Smooth muscle cell of the brain vasculature (primary cell): ENCODE results near the gene SDK1.

Source experiments
- DNase-seq: peaks from one replicate; pipeline ENCODE4 v3.0.0-alpha.2; 2012; ENCODE audit warnings: low read depth, low spot score

Gene SDK1

DNA sequence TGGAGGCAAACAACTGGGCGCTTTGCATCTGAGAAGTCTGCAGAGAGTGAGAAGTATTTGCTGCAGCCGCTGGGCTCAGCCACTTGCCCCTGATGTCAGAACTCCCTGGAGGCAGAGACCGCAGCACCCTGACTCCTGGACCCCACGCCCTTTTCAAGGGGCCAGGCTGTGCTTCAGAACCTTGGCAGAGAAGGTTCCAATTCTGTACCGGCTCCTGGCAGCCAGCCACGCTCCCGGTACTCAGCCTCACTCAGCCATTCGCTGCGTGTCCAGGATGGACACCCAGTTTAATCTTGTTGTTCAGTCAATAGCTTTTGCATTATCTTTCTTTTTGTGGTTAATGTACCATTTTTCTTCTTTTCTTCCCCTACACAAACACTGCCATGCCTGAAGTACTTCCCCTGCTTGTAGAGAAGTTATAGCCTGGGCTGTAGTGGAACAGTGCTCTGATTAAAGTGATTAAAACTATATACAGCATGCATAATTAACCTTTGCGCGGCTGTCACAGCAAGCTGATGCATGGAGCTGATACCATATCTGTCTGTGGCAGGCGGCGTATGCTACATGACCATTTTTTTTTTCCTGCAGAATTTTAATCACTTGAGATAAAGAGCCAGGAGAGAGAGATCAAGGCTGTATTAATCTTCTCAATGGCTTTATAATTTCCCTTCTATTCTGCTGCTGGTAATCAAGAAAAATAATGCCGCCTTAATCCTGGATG lies 578.5 kb downstream of the SDK1 start:
- DNase-seq: no peak

DNA sequence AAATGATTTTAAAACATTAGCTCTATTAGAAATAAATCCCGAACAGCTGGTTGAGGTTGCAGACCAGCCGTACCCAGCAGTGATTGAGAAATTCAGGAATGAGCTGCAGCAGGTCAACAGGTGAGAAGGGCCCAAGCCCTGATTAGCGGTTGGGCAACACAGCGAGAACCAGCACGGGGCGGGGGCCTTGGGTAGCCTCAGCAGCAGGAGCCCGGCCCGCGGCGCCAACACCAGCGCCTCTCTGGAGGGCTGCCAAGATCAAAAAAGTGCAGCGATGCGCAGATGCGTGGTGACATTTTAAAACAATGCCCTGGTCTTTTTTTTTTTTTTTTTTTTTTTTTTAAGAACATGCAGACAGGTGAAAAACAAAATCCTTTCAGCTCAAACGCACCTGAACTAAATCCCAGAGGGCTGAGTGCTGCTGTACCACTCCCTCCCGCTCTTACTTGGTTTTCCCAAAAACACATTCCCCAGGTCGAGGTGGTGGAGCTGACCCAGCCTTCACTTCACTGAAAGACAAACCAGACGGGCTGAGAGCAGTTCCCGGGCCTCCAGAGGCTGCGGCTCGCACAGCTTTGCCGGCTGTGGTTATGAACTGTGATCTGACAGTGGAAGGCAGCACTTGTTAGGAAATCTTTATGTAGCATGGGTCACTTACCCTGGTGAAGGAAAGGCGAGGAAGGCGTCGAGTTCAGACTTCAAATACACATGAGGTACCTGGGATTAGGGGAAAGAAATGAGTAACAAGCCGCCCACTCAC lies 579.4 kb downstream of the SDK1 start:
- DNase-seq: no peak

DNA sequence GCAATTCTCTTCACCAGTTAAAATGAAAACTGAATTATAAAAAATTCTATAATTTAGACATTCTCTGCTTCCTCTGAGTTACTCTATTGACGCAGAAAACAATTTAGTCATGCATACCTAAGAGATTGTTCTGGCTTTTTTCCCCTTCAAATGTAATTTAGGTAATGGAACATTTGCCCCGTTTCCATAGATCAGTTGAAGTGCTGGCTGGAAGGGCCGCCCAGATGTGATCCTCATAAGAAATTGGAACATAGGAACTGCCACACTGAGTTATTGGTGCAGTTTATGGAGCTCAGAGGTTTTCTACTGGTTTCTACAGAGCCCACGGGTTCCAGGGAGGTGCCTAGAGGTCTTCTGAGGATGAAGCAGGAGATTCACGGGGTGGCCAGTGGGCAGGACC lies 581.7 kb downstream of the SDK1 start:
- DNase-seq: no peak

DNA sequence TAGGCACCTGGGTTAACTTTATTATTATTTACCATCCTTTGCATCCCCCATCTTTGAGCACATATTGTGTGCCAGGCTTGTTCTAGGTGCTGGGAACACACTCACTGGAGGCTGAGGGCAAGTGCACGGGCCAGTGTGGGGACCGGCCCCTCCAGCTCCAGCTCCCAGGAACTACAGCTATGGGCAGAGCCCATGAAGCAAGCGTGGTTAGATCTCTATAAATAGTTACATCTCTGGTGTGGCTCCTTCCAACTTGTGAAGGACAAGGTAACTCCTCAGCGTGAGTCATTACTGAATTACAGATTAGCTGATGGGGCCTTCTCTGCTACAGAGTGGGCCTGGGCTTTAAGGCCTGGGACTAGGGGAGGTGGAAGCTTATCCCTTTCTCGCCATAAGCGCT lies 583.5 kb downstream of the SDK1 start:
- no peak for DNase-seq

DNA sequence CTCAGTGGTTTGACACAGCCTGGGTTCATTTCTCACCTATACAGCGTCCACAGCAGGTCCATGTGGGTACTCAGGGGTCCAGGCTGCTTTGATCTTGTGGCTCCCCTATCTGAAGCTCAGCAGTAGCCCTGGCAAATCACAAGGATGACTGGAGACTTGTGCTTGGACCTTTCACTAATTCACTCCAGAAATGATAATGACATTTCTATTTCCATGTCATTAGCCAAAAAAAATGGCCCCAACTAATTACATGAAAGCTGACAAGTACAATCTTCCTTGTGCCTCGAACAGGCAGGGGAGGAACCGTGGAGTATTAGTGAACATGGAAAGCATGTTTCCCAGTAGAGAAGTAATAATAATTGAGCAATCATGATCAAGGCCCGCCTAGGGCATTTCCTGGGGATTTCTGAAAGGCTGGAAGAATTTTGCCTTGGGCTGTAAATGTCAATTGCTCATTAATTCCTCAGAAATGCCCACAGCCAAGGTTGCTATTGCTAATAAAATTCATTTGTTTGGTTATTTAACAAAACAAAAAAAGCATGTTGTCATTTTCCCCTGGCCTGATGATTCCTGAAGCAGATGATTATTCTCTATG lies 586.1 kb downstream of the SDK1 start:
- DNase-seq: no peak

DNA sequence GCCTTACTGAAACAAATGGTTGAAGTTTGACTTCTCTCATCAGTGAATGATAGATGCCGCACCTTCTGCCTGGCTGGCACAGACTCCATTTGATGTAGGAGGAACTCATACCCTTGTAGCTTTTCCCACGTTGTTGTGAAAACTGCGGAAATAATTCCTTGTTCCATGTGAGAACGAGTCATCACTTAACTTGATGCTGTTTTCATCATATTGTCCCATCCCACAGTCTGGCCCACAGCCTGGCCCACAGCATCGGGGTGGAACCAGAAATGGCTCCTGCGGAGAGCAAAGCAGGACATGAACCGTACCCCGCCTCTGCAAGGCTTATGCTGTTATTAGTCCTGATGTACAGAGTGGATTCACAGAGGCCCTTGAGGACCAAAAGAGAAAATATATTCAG lies 587.0 kb downstream of the SDK1 start:
- DNase-seq: no peak

DNA sequence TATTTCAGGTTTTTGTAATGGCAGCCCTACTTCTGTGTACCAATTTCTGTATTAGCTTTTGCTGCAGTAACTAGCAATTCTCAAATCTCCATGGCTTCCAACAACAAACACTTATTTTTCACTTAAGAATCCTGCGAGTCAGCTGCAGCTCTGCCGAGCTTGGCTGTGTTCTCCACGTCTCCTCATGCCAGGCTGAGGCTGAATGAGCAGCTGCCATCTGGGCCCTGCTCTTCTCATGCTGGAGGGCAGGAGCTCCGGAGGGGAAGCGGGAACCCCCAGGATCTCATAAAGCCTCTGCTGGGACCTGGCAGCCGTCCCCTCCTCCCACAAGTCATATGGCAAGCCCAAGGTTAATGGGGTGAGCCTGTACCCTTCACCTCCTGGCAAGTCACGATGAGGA lies 591.1 kb downstream of the SDK1 start:
- no peak for DNase-seq

DNA sequence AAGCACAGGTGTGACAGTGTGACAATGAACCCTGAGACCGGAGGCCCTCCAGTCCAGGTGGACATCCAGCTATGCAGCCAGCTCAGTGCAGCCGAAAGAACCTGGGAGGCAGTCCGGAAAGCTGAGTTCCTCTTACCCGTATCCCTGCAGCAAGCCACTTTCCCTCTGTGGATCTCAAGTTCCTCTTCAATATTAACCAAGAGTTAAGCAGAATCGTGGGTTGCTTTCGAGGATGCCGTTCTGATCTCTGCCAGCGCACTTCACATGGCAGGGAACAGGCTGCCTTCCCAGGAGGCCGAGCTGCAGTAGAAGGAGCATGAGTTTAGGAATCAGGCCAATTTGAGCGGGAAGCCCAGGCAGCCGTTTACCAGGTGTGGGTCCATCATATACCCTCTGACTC lies 591.6 kb downstream of the SDK1 start:
- DNase-seq: no peak

DNA sequence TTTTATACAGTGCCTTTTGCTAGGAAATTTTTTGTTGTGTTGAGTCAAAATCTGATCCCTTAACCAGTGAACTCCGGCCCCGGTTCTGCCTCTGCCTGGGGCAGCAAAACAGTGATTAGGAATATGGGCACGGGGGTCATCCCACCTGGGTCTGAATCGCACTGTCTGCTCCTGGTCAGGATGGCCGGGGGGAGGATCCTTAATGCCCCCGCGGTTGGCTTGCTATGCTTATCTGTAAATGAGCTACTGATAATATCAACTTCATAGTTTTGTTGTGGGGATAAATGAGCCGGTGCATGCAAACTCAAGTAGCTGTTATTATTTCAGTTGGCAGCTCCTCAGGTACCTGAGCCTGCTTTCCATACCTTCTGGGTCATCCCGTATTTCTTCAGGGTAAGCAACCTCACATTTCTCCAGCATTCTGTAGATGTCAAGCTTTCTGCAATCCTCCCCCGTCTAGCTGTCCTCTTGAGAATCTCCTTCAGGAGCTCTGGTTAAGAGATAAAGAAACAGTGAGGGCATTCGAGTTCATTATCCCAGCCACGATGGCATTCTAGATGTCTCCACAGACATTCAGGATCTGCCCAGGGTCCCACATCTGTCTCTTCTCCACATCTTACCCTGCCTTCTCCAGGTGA lies 592.2 kb downstream of the SDK1 start:
- DNase-seq: no peak

DNA sequence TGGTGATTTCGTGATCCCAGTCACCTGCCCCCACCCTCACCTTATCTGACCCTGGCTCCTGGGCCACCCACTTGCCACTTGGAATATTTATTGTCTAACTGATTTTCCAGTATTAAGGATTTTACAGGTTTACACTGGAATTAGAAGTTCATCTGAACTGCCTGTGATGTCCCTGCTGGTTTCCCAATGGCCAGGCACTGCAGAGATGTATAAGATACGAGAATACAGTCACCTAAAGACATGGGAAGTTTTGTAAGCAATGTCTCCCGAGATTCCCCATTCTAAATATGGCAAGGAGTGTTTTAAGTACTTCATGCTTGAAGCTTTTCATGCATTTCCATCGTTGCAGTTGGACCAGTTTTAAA lies 592.7 kb downstream of the SDK1 start:
- no peak for DNase-seq

DNA sequence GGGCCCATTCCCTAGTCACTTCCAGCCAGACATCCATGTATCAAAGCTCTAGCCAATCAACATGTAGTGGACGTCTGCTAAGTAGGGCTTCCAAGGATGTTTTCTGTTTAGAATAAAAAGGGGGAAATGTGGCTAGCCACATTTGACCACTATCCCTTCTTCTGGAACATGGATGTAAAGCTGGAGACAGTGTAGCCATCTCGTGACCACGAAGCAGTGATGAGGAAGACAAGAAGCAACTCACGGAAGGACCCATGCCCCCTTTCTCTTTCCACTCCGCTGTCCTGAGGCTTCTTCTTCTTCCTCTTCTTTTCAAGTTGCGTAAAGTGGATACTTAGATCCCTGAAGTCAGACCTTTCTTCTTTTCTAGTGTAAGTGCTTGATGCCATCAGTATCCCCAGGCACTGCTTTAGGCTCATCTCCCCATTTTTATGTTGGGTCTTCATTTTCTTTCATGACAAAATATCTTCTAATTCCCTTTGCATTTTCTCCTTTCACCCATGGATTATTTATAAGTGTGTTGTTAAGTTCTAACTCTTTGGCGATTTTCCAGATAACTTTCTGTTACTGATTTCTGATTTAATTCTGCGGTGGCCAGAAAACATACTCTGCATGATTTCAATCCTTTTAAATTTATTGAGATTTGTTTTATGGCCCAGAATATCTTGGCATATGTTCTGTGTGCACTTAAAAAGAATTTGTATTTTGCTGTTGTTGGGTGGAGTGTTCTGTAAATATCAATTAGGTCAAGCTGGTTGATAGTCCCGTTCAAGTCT lies 594.5 kb downstream of the SDK1 start:
- no peak for DNase-seq

DNA sequence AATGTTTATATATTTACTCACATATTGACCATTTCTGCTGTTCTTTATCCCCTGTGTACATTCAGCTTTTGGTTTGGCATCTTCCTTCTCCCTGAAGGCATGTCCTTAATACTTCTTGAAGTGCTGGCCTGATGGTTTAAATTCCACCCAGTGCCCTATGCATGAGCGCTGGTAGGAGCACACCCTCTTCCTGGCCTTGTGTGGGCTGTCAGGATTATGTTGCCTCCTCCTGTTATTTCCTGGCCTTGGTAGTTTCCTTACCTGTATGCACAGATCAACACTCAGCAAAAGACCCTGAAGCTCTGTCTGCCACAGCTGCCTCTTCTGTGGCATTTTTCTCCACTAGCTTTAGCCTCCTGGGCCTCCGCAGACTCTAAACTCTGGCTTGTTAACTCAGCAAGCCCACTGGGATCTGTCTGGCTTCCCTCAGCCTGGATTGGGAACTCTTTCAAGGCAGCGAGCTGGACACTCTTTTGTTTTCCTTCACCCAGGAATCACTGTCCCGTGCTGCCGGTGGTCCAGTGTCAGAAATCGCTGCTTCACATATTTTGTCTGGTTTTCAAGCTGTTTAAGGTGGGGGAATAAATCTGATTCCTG lies 595.2 kb downstream of the SDK1 start:
- no peak for DNase-seq

DNA sequence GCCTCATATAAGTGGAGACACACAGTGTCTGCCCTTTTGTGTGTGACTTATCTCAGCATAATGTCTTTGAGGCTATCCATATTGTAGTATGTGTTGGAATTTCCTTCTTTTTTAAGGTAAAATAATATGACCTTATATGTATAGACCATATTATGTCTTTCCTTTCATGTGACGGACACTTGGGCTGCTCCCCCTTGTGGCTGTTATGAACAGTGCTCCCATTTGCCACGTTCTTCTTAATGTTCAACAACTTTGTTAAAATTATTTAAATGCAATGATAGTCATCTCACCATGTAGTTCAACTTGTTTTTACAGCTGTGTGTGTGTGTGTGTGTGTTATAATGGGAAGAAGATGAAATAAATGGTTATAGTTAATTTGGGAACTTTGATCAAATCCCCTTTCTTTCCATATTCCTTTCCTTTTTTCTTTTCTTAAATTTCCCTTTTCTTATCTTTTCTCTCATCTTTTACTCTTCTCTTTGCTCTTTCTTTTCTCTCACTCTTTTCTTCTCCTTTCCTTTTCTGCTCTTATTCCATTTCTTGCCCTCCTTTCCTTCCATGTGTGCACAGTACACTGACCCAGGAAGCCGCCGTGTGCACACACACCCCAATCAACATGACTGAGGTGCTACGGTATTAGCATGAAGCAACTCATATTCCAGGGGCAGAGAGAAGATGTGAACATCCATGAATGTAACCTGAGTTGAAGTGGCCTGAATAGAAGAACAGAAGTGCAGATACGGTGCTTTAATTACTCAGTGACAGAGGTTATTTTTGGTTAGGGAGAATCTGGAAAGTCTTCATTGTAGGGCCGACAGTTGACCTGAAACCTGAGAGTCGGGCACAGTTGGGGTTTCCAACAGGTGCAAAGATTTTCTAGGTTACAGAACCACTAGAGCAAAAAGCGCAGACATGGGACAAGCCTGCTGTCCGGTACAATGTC lies 596.6 kb downstream of the SDK1 start:
- DNase-seq: peak; percentile 39

DNA sequence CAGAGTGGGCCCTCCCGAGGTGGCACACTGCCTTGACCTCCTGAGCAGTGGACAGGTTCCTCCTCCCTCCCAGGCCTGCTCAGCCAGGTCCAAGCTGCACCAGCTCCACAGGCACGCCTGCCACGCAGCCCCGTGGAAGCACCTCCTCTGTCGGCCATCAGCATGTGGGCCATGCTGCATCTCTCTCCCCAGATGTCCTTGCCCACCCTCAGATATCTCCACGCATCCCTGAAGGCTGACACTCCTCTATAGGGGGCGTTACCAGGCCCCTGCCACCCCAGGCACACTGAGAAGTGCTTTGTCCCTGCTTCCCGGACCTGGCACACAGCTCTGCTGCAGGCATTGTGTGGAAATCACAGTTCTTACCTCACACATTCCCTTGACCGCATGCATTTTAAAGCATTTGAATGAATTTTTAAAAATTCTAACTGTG lies 598.5 kb downstream of the SDK1 start:
- DNase-seq: no peak

DNA sequence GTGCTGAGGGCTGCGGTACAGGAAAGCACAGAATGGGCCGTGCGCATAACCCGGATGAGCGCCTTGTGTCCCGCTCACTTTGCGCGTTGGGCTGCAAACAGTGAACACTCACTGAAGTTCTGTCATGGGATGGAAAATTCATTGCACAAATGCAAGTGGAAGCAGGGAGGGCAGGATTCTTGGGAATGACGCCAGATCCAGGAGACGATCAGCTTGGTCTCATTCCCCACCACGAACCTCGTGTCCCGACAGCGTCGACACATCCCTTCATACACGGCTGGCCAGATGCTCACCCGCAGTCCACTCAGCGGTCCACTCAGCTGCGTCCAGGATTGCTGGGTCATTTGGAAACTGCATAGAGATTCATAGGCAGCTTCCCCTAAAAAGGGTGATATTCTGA lies 607.1 kb downstream of the SDK1 start:
- DNase-seq: no peak

DNA sequence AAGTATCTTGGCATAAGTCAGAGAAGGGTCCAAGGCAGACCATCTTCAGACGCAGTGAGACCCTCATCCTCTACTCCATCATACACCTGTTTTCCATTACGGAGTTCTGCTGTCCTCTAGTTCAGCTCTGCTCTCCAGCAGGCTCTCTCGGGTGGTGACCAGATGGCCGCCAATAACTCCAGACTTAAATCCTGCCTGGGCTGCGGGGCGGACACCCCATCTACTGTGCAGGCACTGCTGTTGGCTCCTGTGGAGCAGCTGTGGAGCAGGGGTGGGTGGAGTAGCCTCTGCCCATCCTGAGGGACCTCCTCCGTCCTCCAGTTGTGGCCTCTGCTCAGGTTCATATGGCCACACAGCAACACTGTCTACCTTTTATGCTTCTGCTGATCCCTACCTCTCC lies 608.1 kb downstream of the SDK1 start:
- no peak for DNase-seq

DNA sequence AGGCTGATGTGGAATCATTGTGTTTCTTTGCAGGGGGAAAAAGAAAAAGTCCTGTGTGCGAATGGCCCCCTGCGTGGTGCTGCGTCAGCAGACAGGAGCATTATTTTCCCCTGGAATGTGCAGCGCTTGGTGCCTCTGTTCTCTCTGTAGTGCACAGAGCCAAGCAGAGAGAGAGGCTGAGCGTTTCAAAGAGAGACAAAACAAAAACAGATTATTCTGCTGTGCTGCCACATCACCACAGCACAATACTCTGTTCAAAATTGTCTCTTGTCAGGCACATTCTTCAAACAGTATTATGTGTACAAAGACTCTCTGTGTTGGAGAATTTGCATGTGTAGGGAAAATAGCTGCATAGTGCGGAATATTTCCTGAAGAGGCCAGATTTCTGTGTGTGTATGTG lies 609.0 kb downstream of the SDK1 start:
- no peak for DNase-seq

DNA sequence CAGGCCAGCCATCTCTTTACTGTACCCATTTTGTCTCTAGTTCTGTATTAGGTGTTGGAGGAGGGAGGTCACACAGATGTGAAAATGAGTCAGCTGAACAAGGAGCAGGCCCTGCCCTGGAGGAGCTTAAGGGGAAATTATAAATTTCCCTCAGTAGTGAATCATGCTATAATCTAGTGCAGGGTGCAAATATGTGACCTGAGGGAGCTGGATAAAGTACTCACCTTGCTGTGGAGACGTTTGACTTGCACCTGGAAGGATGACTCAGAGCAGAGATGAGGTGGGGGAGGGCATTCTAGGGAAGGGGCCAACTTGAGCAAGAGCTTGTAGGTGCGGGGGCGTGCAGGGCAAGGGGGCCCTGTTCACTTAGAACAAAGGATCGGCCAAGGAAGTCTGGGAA lies 610.6 kb downstream of the SDK1 start:
- DNase-seq: no peak

DNA sequence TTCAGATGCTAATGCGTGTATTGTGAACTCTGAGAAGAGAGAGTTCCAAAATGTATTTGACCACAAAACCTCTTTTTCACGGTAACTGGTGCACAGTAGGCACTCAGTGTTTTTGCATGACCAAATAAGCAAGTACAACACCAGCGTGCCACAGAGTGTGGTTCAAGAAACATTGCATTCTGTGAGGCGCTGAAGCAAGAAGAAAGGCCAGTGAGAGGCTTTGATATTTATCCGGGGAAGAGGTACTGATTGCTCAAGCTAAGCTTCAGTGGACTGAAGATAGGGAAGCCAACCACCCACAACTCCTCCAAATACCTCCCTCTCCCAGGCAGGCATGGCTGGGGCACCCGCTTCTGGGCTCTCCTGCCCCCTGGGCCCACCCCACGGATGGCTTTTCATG lies 611.2 kb downstream of the SDK1 start:
- DNase-seq: no peak

DNA sequence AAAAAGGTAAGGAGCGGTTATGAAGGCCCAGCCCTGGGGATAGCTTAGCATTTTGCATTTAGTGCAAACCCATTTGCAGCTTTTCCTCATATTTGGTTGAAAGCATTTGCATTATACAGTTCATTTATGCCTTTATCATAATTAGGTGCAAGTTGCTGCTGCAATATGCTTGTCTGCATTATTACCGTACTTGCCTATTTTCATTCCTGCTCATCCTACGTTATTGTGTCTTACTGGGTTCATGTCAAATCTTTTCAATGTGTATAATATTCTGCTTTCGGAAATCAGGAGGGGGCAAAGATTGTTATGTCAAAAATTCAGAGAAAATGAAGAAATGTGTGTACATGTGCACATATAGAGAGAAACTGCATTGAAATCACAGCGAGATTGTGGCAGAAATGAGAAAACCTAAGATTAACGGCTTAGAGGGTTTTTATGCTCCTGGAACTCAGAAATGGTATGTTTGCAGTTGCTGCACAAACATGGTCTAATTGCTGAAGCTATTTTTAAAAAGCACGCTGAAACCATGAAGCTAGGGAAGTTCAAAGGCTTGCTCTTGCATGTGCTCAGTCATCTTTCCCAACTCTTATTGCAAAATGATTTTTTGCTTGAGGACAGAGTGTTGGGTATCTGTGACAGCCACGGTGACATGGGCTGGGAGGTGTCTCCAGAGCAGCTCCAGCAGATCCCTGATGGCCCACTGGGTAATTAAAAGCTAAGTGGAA lies 613.2 kb downstream of the SDK1 start:
- no peak for DNase-seq
